Coronary artery (tissue), 2 donors: Measurements from ENCODE around the gene DNM1L.
"Not testable (repeated sequence)": the region's sequence is repeated elsewhere in the genome, so short reads cannot be mapped to it uniquely, and the experiment has no call there.

Source experiments
- DNase-seq: peaks from one replicate; pipeline ENCODE4 v3.0.0-alpha.2; 2017; ENCODE audit warnings: low spot score
- H3K27ac ChIP-seq, 2 donors: fragments of 200-600 bp; sonication (generic); one replicate each; pipeline ENCODE4 v1.5.1; 2016 to 2019
- H3K4me3 ChIP-seq: fragments of 200-600 bp; sonication (generic); 2 replicates; pipeline ENCODE4 v1.5.1; 2016; ENCODE audit warnings: mild to moderate bottlenecking, moderate library complexity
- CTCF ChIP-seq: fragments of 200-600 bp; sonication (generic); IDR thresholded peaks from one replicate; pipeline ENCODE4 v1.5.1; 2019; ENCODE audit warnings: antibody characterized with exemption

DNM1L gene

DNA sequence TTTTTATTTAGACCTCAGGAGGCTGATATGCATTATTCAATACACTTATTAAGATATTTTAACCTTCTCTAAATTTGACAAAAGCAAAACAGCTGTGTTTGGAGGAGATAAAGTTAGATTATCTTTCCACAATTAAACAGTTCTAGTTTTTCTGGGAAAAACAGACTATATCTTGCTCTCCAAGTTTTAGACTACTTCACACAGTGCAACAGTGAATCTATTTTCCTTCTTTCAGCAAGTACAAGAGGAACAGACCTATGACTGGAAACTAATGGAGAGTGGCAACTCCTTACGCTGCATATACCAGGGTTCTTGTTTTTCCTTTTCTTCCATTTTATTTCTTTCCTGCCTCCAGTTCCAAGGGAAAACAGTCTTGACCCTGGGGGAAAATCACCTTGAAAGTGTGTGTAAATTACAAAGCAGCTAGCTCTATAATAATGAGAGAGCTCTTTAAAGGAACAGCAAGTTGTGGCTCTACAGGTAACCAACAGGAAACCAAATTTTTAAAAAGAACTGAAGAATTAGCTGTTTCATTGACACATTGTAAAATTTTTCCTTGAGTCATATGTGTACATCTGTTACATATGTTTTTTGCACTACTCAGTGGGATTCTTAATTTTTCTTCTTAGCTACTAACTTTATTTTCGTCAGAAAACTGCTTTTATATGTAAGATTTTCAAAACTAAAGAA is 27.4 kb downstream of the DNM1L start:
- Histone ChIP-seq H3K4me3 (no peak overlapping the region), H3K27ac (no peak overlapping the region)
- no peak for TF ChIP-seq CTCF
- DNase-seq, result no peak

- Histone ChIP-seq H3K4me3 (no peak overlapping the region), H3K27ac (no peak overlapping the region)
- no peak for DNase-seq
- no peak for TF ChIP-seq CTCF
Observed at GRCh38 chr12:32708926-32709325, 29.8 kb downstream of the DNM1L start.

- TF ChIP-seq CTCF, result no peak
- DNase-seq, result no peak
- Histone ChIP-seq H3K4me3 (no peak overlapping the region), H3K27ac (no peak overlapping the region)
Observed at GRCh38 chr12:32714772-32715171, 35.7 kb downstream of the DNM1L start.

DNA sequence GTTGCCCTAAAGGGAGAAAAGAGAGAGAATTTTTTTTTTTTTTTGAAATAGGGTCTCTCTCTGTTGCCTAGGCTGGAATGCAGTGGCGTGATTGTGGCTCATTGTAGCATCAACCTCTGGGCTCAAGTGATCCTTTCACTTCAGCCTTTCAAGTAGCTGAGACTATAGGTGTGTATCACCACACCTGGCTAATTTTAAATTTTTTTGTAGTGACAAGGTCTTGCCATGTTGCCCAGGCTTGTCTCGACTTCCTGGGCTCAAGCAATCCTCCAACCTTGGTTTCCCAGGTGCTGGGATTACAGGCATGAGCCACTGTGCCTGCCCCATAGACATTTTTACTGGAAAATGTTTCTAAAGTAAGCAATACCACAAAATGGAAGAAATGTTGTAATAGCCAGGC is 39.8 kb downstream of the DNM1L start:
- Histone ChIP-seq H3K4me3 (no peak overlapping the region), H3K27ac (no peak overlapping the region)
- DNase-seq, result no peak
- no peak for TF ChIP-seq CTCF

DNA sequence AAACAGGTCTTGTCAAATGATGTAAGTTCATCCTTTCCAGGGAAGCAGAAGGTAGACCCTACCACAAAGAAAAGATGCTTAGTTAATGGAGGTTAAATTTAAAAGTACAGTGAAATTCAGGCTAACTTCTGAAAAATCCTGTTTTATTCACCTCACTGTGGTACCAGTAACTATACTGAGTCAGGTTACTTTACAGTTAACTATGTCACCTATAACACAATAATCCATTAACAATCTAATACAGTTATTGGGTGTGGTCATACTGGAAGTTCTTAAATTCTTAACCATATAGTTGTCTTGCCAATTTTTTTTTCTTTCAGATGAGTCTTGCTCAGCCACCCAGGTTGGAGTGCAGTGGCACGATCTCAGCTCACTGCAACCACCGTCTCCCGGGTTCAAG is 46.2 kb downstream of the DNM1L start:
- not testable (repeated sequence) for H3K27ac ChIP-seq, H3K4me3 ChIP-seq, DNase-seq

DNA sequence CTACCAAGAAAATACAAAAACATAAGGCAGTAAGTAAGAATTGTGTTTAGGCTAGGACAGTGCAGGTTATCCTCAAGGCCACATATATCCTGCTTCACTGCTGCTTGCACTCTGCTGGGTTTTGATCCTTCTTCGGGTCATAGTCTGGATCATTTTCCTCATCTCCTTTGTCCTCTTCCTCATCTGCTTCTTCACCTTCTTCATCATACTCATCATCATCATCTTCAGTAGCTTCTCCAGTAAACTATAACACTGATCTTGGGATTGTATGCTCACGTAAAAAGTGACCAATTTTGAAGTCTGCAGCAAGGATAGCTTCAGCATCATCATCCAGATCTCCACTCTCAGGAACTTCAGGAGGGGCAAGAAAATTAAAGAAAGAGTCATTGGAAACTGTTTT is 47.2 kb downstream of the DNM1L start:
- no peak for TF ChIP-seq CTCF
- no peak overlapping the region for H3K27ac ChIP-seq
- H3K4me3 ChIP-seq, result no peak overlapping the region
- DNase-seq, result no peak

DNA sequence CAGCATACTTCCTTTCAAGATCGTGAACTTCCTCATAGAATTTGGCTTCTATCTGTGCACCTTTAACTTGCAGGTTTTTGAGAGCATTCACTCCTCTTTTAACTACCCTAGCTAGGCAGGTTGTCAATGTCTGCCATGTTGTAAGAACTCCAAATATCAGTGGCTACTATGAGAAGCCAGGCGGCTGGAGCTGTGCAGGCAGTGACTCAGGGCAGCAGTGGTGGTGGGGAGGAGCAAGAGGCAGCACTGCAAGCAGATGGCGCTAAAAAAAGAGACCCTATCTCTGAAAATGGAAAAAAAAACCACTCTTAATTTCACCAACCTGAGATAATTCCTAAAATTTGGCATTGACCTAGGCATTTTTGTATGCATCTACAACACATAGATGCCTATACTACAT is 48.1 kb downstream of the DNM1L start:
- DNase-seq, result no peak
- Histone ChIP-seq H3K27ac (no peak overlapping the region), H3K4me3 (no peak overlapping the region)
- no peak for TF ChIP-seq CTCF
